ENCODE measurements around the gene CD164L2. TPM values are rescaled to one million over a fixed set of nuclear protein-coding genes. Genes with fewer than 3 reads are reported as not detected.
A peak's percentile ranks its signal among the peaks of the same experiment; 100 is the strongest.

CD164L2 gene
- total RNA-seq, 2 experiments from 2014 or later: not detected

DNA sequence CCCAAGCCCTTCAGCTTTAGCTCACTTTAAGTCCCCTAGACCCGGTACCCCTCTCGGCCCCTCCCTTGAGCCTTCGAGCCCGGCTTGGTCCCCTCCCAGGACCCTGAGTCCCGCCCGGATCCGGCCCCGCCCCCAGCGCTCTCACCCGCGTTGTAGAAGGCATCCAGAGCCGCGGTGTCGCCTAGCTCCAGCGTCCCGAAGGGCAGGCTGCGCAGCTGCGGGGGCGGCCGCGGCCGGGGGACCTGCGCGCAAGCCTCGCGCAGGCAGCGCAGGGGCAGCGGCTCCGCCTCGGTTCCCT is 17.1 kb downstream of the CD164L2 start:
- Mint-ChIP-seq H3K4me1 (ENCODE audit: low read depth) (peaks cover 46% of the 10 kb centered on the region), H3K36me3 (ENCODE audit: low read depth) (no peaks in the 10 kb centered on the region), H3K9me3 (no peaks in the 10 kb centered on the region), H3K27me3 (no peaks in the 10 kb centered on the region), H3K4me3 (peak overlapping the region; percentile 88), H3K27ac (peak overlapping the region; percentile 43)
- no peak overlapping the region for H3K27ac ChIP-seq (ENCODE audit: low read depth in 1 of 2, low read length in 2 of 2)
- no peaks in the 10 kb centered on the region for H3K36me3 ChIP-seq (ENCODE audit: insufficient read depth, low read length)
- CTCF ChIA-PET: interaction anchor here (0.5 to 3.3 kb wide), 21 partner anchors 9 to 865 kb away, joined by 3 to 33 read pairs (median 3); partner anchors contain the start of gene AHDC1
- ATAC-seq (ENCODE audit: poor library complexity): peak; percentile 56
- TF ChIP-seq, protein P1, sequence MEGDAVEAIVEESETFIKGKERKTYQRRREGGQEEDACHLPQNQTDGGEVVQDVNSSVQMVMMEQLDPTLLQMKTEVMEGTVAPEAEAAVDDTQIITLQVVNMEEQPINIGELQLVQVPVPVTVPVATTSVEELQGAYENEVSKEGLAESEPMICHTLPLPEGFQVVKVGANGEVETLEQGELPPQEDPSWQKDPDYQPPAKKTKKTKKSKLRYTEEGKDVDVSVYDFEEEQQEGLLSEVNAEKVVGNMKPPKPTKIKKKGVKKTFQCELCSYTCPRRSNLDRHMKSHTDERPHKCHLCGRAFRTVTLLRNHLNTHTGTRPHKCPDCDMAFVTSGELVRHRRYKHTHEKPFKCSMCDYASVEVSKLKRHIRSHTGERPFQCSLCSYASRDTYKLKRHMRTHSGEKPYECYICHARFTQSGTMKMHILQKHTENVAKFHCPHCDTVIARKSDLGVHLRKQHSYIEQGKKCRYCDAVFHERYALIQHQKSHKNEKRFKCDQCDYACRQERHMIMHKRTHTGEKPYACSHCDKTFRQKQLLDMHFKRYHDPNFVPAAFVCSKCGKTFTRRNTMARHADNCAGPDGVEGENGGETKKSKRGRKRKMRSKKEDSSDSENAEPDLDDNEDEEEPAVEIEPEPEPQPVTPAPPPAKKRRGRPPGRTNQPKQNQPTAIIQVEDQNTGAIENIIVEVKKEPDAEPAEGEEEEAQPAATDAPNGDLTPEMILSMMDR (IDR thresholded peaks at IDR 0.05): no peak
- H3K4me3 ChIP-seq (ENCODE audit: low read length): peak overlapping the region; percentile 70
- intact Hi-C loops (cut with DNase I, micrococcal nuclease): loop anchor here in 1 of 2 experiments (5.0 kb wide), 1 partner anchor 44 kb away; the partner anchor contains the start of gene TMEM222
- peaks cover 44% of the 10 kb centered on the region for H3K4me1 ChIP-seq (ENCODE audit: insufficient read depth, low read length)
- POLR2A ChIA-PET: interaction anchor here (0.5 to 2.5 kb wide), 14 partner anchors 9 to 1619 kb away, joined by 3 to 30 read pairs (median 3); partner anchors contain the start of genes CD164L2, FCN3 and WASF2
- H3K27me3 ChIP-seq (ENCODE audit: control insufficient read depth in 1 of 2, insufficient read depth in 2 of 2, low read length in 2 of 2): no peaks in the 10 kb centered on the region
- DNase-seq: peak in 12 of 14 experiments; percentile 40 to 82 (median 66)
- no peaks in the 10 kb centered on the region for H3K9me3 ChIP-seq (ENCODE audit: control insufficient read depth in 1 of 2, insufficient read depth in 1 of 2, low read length in 2 of 2)

DNA sequence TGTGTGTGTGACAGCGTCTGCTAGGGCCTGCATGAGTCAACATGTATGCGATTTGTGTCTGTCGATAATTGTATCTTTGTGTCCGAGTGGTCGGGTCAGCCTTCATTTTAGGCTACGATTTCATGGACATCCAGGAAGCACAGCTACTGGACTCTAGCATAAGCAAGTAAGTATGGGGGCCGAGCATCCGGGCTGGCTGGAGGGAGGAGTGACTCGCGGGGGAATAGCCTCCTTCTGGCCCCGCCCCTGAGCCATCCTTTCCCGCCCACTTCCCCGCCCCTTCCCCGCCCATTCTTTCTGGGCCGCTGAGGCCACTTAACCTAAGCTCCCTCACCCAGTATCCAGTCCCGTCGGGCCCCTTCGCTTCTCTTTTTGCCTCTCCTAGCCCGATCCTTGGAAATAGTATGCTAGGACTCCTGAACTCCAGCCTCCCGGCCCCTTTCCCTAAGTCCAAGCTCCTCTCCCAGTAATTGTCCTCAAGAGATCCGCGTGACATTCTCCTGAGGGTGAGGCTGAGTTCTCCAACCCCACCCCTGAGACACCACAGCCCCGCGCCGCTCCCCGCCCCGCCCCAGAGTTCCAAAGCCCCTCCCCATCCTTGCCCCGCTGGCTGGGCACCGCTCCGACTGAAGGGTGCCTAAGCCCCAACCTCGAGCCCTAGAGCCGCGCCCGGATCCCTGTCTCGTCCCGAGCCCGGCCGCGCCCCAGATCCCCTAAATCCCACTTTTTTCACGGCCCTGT is 17.6 kb downstream of the CD164L2 start:
- no peaks in the 10 kb centered on the region for H3K9me3 ChIP-seq (ENCODE audit: control insufficient read depth in 1 of 2, insufficient read depth in 1 of 2, low read length in 2 of 2)
- no peaks in the 10 kb centered on the region for H3K27me3 ChIP-seq (ENCODE audit: control insufficient read depth in 1 of 2, insufficient read depth in 2 of 2, low read length in 2 of 2)
- POLR2A ChIA-PET: interaction anchor here (0.5 to 2.5 kb wide), 13 partner anchors 9 to 1620 kb away, joined by 3 to 30 read pairs (median 3); partner anchors contain the start of genes CD164L2, FCN3 and WASF2
- Mint-ChIP-seq H3K36me3 (ENCODE audit: low read depth) (no peaks in the 10 kb centered on the region), H3K4me1 (ENCODE audit: low read depth) (peaks cover 49% of the 10 kb centered on the region), H3K27me3 (no peaks in the 10 kb centered on the region), H3K27ac (peak overlapping the region; percentile 43), H3K9me3 (no peaks in the 10 kb centered on the region), H3K4me3 (peak overlapping the region; percentile 88)
- intact Hi-C loops (cut with DNase I, micrococcal nuclease): loop anchor here (2.0 to 5.0 kb wide), 3 partner anchors 23 to 43 kb away; partner anchors contain the start of genes GPR3 (in 1 of the 2), SYTL1 (in 1 of the 2) and TMEM222 (in 1 of the 2)
- ATAC-seq (ENCODE audit: poor library complexity) (peak; percentile 72), DNase-seq (peak; percentile 62 to 89 (median 78))
- H3K27ac ChIP-seq (ENCODE audit: low read depth in 1 of 2, low read length in 2 of 2): no peak overlapping the region
- CTCF ChIA-PET: interaction anchor here (0.5 to 3.3 kb wide), 21 partner anchors 9 to 864 kb away, joined by 3 to 33 read pairs (median 4); no protein-coding TSS in a partner anchor
- peak overlapping the region; percentile 70 for H3K4me3 ChIP-seq (ENCODE audit: low read length)
- TF ChIP-seq, protein P1 (IDR thresholded peaks at IDR 0.05): no peak
- no peaks in the 10 kb centered on the region for H3K36me3 ChIP-seq (ENCODE audit: insufficient read depth, low read length)
- peaks cover 49% of the 10 kb centered on the region for H3K4me1 ChIP-seq (ENCODE audit: insufficient read depth, low read length)

- Mint-ChIP-seq H3K4me3 (peak overlapping the region; percentile 88), H3K27me3 (no peaks in the 10 kb centered on the region), H3K4me1 (ENCODE audit: low read depth) (peaks cover 54% of the 10 kb centered on the region), H3K36me3 (ENCODE audit: low read depth) (no peaks in the 10 kb centered on the region), H3K27ac (peak overlapping the region; percentile 43), H3K9me3 (no peaks in the 10 kb centered on the region)
- ChIA-PET CTCF (interaction anchor here (0.6 to 3.3 kb wide), 6 partner anchors 8 to 304 kb away, joined by 3 to 33 read pairs (median 6); no protein-coding TSS in a partner anchor), POLR2A (interaction anchor here (1.0 to 2.5 kb wide), 6 partner anchors 8 to 125 kb away, joined by 3 to 30 read pairs (median 4); partner anchors contain the start of genes CD164L2 and WASF2)
- intact Hi-C loops (cut with DNase I, micrococcal nuclease): loop anchor here (2.0 to 5.0 kb wide), 3 partner anchors 22 to 43 kb away; partner anchors contain the start of genes GPR3 (in 1 of the 2), SYTL1 (in 1 of the 2) and TMEM222 (in 1 of the 2)
- H3K4me1 ChIP-seq (ENCODE audit: insufficient read depth, low read length): peaks cover 55% of the 10 kb centered on the region
- no peak for DNase-seq
- H3K4me3 ChIP-seq (ENCODE audit: low read length): peak overlapping the region; percentile 70
- ATAC-seq (ENCODE audit: poor library complexity): no peak
- no peak overlapping the region for H3K27ac ChIP-seq (ENCODE audit: low read depth in 1 of 2, low read length in 2 of 2)
- TF ChIP-seq, protein P1 (IDR thresholded peaks at IDR 0.05): no peak
- no peaks in the 10 kb centered on the region for H3K27me3 ChIP-seq (ENCODE audit: control insufficient read depth in 1 of 2, insufficient read depth in 2 of 2, low read length in 2 of 2)
- H3K36me3 ChIP-seq (ENCODE audit: insufficient read depth, low read length): no peaks in the 10 kb centered on the region
- no peaks in the 10 kb centered on the region for H3K9me3 ChIP-seq (ENCODE audit: control insufficient read depth in 1 of 2, insufficient read depth in 1 of 2, low read length in 2 of 2)
These were observed 18.3 kb downstream of the CD164L2 start for GRCh38 chr1:27364696-27365371.
